ENCODE measurements around the gene IDH2.

GRCh38 chr15:90035840-90036230 lies 66.4 kb downstream of the IDH2 start:
- TF ChIP-seq CTCF (IDR thresholded peaks at IDR 0.05) (no peak), USF1 (CRISPR knock-in tag; IDR thresholded peaks at IDR 0.05) (no peak), JUN (CRISPR knock-in tag; IDR thresholded peaks at IDR 0.05) (no peak), AFF4 (CRISPR knock-in tag; IDR thresholded peaks at IDR 0.05; ENCODE audit: borderline replicate concordance) (no peak), ETV6 (CRISPR knock-in tag; IDR thresholded peaks at IDR 0.05) (no peak), ATF1 (CRISPR knock-in tag; IDR thresholded peaks at IDR 0.05) (no peak), CBFB (CRISPR knock-in tag; IDR thresholded peaks at IDR 0.05; ENCODE audit: low read depth) (no peak)
